SK-N-SH (cell line): Measurements from ENCODE around the gene CGB7. TPM values are rescaled to one million over a fixed set of nuclear protein-coding genes. Genes with fewer than 3 reads are reported as not detected.

Experiments used
- CTCF ChIA-PET: fragments of 300-600, 350-600 bp; formaldehyde crosslinking; extraction: SDS; loops from one replicate; lab custom pipeline; 2021; lab: Yijun Ruan, JAX
- POLR2A ChIA-PET: fragments of 350-600 bp; sonication (Branson Sonifier 250); formaldehyde crosslinking; extraction: SDS; loops from one replicate; lab custom pipeline; 2020; ENCODE audit warnings: antibody characterized with exemption, inconsistent platforms; lab: Yijun Ruan, JAX
- DNase-seq: peaks from one replicate; pipeline ENCODE4 v3.0.0; 2012
- H2AFZ ChIP-seq: fragments of 200-600 bp; sonication (generic); 2 replicates; pipeline ENCODE4 v1.8.1; 2016; ENCODE audit warnings: antibody characterized with exemption, mild to moderate bottlenecking, low read depth
- H3F3A ChIP-seq: fragments of 200-600 bp; sonication (generic); replicated peaks from 2 replicates; pipeline ENCODE3; 2016; ENCODE audit warnings: antibody characterized with exemption, mild to moderate bottlenecking; ENCODE audit not compliant: insufficient read depth
- H3K27ac ChIP-seq, 2 experiments: fragments of 200-500 bp in 1 of 2; fragments of 200-600 bp in 1 of 2; sonication (Bioruptor generic) in 1 of 2; sonication (generic), shearing (Covaris generic) in 1 of 2; 2 replicates each; pipeline versions ENCODE4 v1.5.1 to v1.6.1; 2014 to 2016; ENCODE audit warnings: low read depth in 2 of 2, inconsistent platforms in 1 of 2, low read length in 1 of 2, mild to moderate bottlenecking in 1 of 2, mixed read lengths in 1 of 2
- H3K27me3 ChIP-seq: fragments of 200-600 bp; sonication (generic), shearing (Covaris generic); 2 replicates; pipeline ENCODE4 v1.6.1; 2016; ENCODE audit warnings: mixed run types; ENCODE audit not compliant: insufficient read depth
- H3K36me3 ChIP-seq, 2 experiments: fragments of 200-500 bp in 1 of 2; fragments of 200-600 bp in 1 of 2; sonication (Bioruptor generic) in 1 of 2; sonication (generic) in 1 of 2; replicated peaks in 1 of 2; 2 replicates each; pipeline versions ENCODE3 to v1.5.1; 2014 to 2016; ENCODE audit warnings: low read length in 1 of 2, mild to moderate bottlenecking in 1 of 2; ENCODE audit not compliant: insufficient read depth in 2 of 2, control insufficient read depth in 1 of 2
- H3K4me1 ChIP-seq, 2 experiments: fragments of 200-500 bp in 1 of 2; fragments of 200-600 bp in 1 of 2; sonication (Bioruptor generic) in 1 of 2; sonication (generic), shearing (Covaris generic) in 1 of 2; 2 replicates each; pipeline versions ENCODE4 v1.5.1 to v1.6.1; 2014 to 2016; ENCODE audit warnings: low read depth in 1 of 2, low read length in 1 of 2, mixed run types in 1 of 2; ENCODE audit not compliant: insufficient read depth in 2 of 2, control insufficient read depth in 1 of 2
- H3K4me2 ChIP-seq: fragments of 200-600 bp; sonication (generic), shearing (Covaris generic); 2 replicates; pipeline ENCODE4 v1.6.1; 2017; ENCODE audit warnings: mixed run types
- H3K4me3 ChIP-seq, 2 experiments: fragments of 200-500 bp in 1 of 2; fragments of 200-600 bp in 1 of 2; sonication (Bioruptor generic) in 1 of 2; sonication (generic), shearing (Covaris generic) in 1 of 2; 2 replicates each; pipeline versions ENCODE4 v1.5.1 to v1.8.1; 2014 to 2016; ENCODE audit warnings: low read depth in 2 of 2, inconsistent platforms in 1 of 2, low read length in 1 of 2, mild to moderate bottlenecking in 1 of 2, mixed read lengths in 1 of 2, moderate library complexity in 1 of 2
- H3K79me2 ChIP-seq: fragments of 200-600 bp; sonication (generic); 2 replicates; pipeline ENCODE4 v1.8.1; 2017; ENCODE audit warnings: mild to moderate bottlenecking; ENCODE audit not compliant: insufficient read depth
- H3K9ac ChIP-seq: fragments of 200-600 bp; sonication (generic); 2 replicates; pipeline ENCODE4 v1.6.1; 2017; ENCODE audit warnings: mixed run types
- H3K9me2 ChIP-seq: fragments of 200-600 bp; sonication (generic); 2 replicates; pipeline ENCODE4 v1.6.1; 2017; ENCODE audit warnings: mixed run types
- H3K9me3 ChIP-seq: fragments of 200-600 bp; sonication (generic); 2 replicates; pipeline ENCODE4 v1.6.1; 2017; ENCODE audit warnings: mixed run types, mild to moderate bottlenecking, moderate library complexity
- H4K20me1 ChIP-seq: fragments of 200-600 bp; sonication (generic); 2 replicates; pipeline ENCODE4 v1.6.1; 2017; ENCODE audit warnings: mild to moderate bottlenecking, mixed run types; ENCODE audit not compliant: insufficient read depth
- CTCF ChIP-seq: fragments of 200-600 bp; sonication (generic); IDR thresholded peaks from 2 replicates; pipeline ENCODE4 v1.6.1; 2017; ENCODE audit warnings: antibody characterized with exemption, mild to moderate bottlenecking, moderate library complexity
- MAX ChIP-seq: IDR thresholded peaks from 2 replicates; pipeline ENCODE4 v1.4.0; 2012; ENCODE audit warnings: low read depth
- NFIC ChIP-seq: IDR thresholded peaks from 2 replicates; pipeline ENCODE4 v1.4.0; 2012; ENCODE audit warnings: borderline replicate concordance
- POLR2AphosphoS5 ChIP-seq: IDR thresholded peaks from 2 replicates; pipeline ENCODE4 v1.6.1; 2012; ENCODE audit warnings: low read depth, low read length
- RAD21 ChIP-seq: IDR thresholded peaks from 2 replicates; pipeline ENCODE4 v1.6.1; 2012; ENCODE audit warnings: mild to moderate bottlenecking, low read length
- RCOR1 ChIP-seq: fragments of 150-350 bp; IDR thresholded peaks from 2 replicates; pipeline ENCODE4 v1.6.1; 2017; ENCODE audit warnings: antibody characterized with exemption, low read length
- TAF1 ChIP-seq: IDR thresholded peaks from 2 replicates; pipeline ENCODE4 v1.6.1; 2012; ENCODE audit warnings: low read depth, mild to moderate bottlenecking, low read length, moderate library complexity, borderline replicate concordance
- TEAD4 ChIP-seq: IDR thresholded peaks from 2 replicates; pipeline ENCODE4 v1.4.0; 2012; ENCODE audit warnings: mild to moderate bottlenecking, borderline replicate concordance; ENCODE audit not compliant: insufficient read depth
- YY1 ChIP-seq: IDR thresholded peaks from 2 replicates; pipeline ENCODE4 v1.4.0; 2012; ENCODE audit warnings: low read depth, mild to moderate bottlenecking
- WGBS: methylation state at CpG from one replicate; pipeline ENCODE4 v1.1.6; 2017; ENCODE audit warnings: low lambda C conversion rate; 5-methylcytosine and 5-hydroxymethylcytosine counted together
- polyA plus RNA-seq, 3 experiments: library from polyadenylated mRNA; depleted of rRNA; stranded (reverse); fragments of >200 nt; gene quantifications; 2 replicates each; pipeline ENCODE4 v1.2.3, GENCODE V29; 2012
- TF ChIP-seq, protein P1 (sequence below): IDR thresholded peaks from 2 replicates; pipeline ENCODE4 v1.4.0; 2012; ENCODE audit warnings: low read depth, borderline replicate concordance

CGB7 gene
- polyA plus RNA-seq (2012; rRNA removed) = 2.0 and 2.1 TPM in 2 replicates
- 0.53 and 0.93 TPM in 2 replicates for polyA plus RNA-seq (2012; cell fraction: cytosol; rRNA removed)
- polyA plus RNA-seq (2012; cell fraction: nucleus; rRNA removed) = 14.3 and 19.4 TPM in 2 replicates

- POLR2A ChIA-PET = no interaction called here
- peak within 1 kb of the TSS; percentile 62; the same call in 1 of the 2 replicates for H3K9ac ChIP-seq
Measured at GRCh38 chr19:49057636-49058234, at the start of gene CGB7. TSS of gene CGB7 (minus strand) at chr19:49057749. CDS start at chr19:49055375, 2,374 bp downstream.

More at GRCh38 chr19:49057636-49058234, at the start of gene CGB7:
- TF ChIP-seq, protein P1, sequence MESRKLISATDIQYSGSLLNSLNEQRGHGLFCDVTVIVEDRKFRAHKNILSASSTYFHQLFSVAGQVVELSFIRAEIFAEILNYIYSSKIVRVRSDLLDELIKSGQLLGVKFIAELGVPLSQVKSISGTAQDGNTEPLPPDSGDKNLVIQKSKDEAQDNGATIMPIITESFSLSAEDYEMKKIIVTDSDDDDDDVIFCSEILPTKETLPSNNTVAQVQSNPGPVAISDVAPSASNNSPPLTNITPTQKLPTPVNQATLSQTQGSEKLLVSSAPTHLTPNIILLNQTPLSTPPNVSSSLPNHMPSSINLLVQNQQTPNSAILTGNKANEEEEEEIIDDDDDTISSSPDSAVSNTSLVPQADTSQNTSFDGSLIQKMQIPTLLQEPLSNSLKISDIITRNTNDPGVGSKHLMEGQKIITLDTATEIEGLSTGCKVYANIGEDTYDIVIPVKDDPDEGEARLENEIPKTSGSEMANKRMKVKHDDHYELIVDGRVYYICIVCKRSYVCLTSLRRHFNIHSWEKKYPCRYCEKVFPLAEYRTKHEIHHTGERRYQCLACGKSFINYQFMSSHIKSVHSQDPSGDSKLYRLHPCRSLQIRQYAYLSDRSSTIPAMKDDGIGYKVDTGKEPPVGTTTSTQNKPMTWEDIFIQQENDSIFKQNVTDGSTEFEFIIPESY = no peak
- no peak for TF ChIP-seq MAX
- no peak for TF ChIP-seq NFIC
- TF ChIP-seq TAF1 = no peak
- no peak for TF ChIP-seq RCOR1
- TF ChIP-seq RAD21 = no peak
- no peak for TF ChIP-seq TEAD4
- no peak for TF ChIP-seq POLR2AphosphoS5
- TF ChIP-seq CTCF = no peak
- TF ChIP-seq YY1 = no peak
- H3K36me3 ChIP-seq = no peaks in the 10 kb centered on the region
- H3K4me3 ChIP-seq = peak within 1 kb of the TSS; percentile 55 to 71
- CTCF ChIA-PET = interaction anchor here (0.6 to 3.2 kb wide), 12 partner anchors 10 to 386 kb away, joined by 3 to 13 read pairs (median 4); no protein-coding TSS in a partner anchor
- peaks cover 9% of the 10 kb centered on the region for H3F3A ChIP-seq
- no peak within 1 kb of the TSS for H3K27ac ChIP-seq
- H3K4me2 ChIP-seq = peak within 1 kb of the TSS; percentile 93
- H3K4me1 ChIP-seq = peaks cover 0 to 15% of the 10 kb centered on the region in 2 experiments; a peak in 2 of 4 replicates
- H3K9me2 ChIP-seq = no peaks in the 10 kb centered on the region
- H3K9me3 ChIP-seq = no peaks in the 10 kb centered on the region
- H2AFZ ChIP-seq = peak within 1 kb of the TSS; percentile 65; the same call in 1 of the 2 replicates
- no peaks in the 10 kb centered on the region for H4K20me1 ChIP-seq
- WGBS = 21% methylated on average over 15 of the region's 38 CpGs
- H3K27me3 ChIP-seq = no peaks in the 10 kb centered on the region
- H3K79me2 ChIP-seq = peaks cover 59% of the 10 kb centered on the region
- peak; percentile 87 for DNase-seq
